GM20000 (cell line): ENCODE measurements around the gene HESX1.

ENCODE experiments used
- DNase-seq: peaks from one replicate; pipeline ENCODE4 v3.0.0; 2012; ENCODE audit warnings: low spot score
- TF ChIP-seq, protein P1 (sequence below): IDR thresholded peaks from 2 replicates; pipeline ENCODE4 v1.5.1; 2012; ENCODE audit warnings: mild to moderate bottlenecking, control low read depth; ENCODE audit errors: extremely low read depth, missing control alignments

Gene HESX1

GRCh38 chr3:57154470-57155309 lies 45.1 kb downstream of the HESX1 start:
- no peak for DNase-seq
- TF ChIP-seq, protein P1, sequence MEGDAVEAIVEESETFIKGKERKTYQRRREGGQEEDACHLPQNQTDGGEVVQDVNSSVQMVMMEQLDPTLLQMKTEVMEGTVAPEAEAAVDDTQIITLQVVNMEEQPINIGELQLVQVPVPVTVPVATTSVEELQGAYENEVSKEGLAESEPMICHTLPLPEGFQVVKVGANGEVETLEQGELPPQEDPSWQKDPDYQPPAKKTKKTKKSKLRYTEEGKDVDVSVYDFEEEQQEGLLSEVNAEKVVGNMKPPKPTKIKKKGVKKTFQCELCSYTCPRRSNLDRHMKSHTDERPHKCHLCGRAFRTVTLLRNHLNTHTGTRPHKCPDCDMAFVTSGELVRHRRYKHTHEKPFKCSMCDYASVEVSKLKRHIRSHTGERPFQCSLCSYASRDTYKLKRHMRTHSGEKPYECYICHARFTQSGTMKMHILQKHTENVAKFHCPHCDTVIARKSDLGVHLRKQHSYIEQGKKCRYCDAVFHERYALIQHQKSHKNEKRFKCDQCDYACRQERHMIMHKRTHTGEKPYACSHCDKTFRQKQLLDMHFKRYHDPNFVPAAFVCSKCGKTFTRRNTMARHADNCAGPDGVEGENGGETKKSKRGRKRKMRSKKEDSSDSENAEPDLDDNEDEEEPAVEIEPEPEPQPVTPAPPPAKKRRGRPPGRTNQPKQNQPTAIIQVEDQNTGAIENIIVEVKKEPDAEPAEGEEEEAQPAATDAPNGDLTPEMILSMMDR: no peak

GRCh38 chr3:57152151-57153143 lies 47.3 kb downstream of the HESX1 start:
- DNase-seq: no peak
- TF ChIP-seq, protein P1: no peak

DNA sequence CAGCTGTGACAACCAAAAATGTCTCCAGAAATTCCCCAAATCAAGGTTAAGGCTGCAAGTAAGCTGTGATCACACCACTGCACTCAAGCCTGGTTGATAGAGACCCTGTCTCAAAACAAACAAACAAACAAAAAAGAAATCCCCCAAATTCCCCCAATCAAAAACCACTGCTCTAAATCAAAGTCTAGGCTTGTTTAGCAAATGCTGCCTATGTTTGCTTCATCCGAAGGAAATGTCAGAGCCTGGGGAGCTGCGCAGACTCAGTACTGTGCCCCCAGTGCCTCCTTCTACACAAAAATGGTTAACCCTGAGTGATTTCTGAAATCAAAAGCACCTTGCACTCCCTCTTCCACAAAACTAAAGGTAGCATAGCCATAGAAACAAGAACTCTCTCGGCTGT lies 48.0 kb downstream of the HESX1 start:
- TF ChIP-seq, protein P1: no peak

DNA sequence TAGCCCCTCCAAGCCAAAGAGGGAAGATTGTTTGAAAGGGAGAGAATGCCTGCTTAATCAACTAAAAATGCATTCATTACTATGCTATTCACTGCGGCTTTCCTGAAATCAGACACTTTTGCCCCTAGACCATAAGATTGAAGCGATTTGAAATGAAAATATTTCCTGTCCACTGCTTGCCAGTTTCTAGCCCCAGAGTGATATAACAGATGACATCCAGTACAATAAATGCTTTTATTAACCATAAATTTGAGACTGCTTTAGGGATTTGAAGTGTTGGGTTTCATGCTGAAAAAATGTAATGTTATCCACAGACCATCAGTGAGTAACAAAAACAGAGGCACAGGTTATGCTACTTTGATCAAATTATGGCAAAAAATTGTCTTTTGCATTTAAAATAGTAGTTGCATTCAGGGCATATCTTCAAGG lies 48.7 kb downstream of the HESX1 start:
- DNase-seq: no peak
- TF ChIP-seq, protein P1: no peak

More for the DNA sequence above, 48.0 kb downstream of the HESX1 start:
- no peak for DNase-seq

- TF ChIP-seq, protein P1: no peak
- no peak for DNase-seq
These were observed 49.6 kb downstream of the HESX1 start for GRCh38 chr3:57150113-57150581.
